GM12878 (cell line): ENCODE results near the gene PRKG1.

Experiments
- CREB1 ChIP-seq: IDR thresholded peaks from 2 replicates; pipeline ENCODE4 v1.6.1; 2012; ENCODE audit warnings: low read depth, mild to moderate bottlenecking, inconsistent platforms
- CREM ChIP-seq: IDR thresholded peaks from 2 replicates; pipeline ENCODE4 v1.6.1; 2014; ENCODE audit warnings: antibody characterized with exemption, low read depth
- CTCF ChIP-seq, 3 experiments: IDR thresholded peaks in 2 of 3; conservative IDR thresholded peaks in 1 of 3; 2 replicates each; pipeline ENCODE4 v1.5.1; 2011; ENCODE audit warnings: low read depth in 3 of 3, low read length in 3 of 3, mild to moderate bottlenecking in 3 of 3, control low read depth in 2 of 3, moderate library complexity in 2 of 3, inconsistent platforms in 1 of 3, mixed read lengths in 1 of 3; ENCODE audit not compliant: control insufficient read depth in 2 of 3, insufficient read depth in 1 of 3; ENCODE audit errors: extremely low read depth in 1 of 3
- EGR1 ChIP-seq, 2 experiments: IDR thresholded peaks; 1 replicate in 1 of 2; 2 replicates in 1 of 2; pipeline ENCODE4 v1.6.1; 2011 to 2012; ENCODE audit warnings: low read depth in 2 of 2, low read length in 2 of 2, borderline replicate concordance in 1 of 2, mild to moderate bottlenecking in 1 of 2, moderate library complexity in 1 of 2
- EP300 ChIP-seq, 2 experiments: fragments of 150-350 bp in 1 of 2; IDR thresholded peaks; 2 replicates each; pipeline ENCODE4 v1.6.1; 2011 to 2012; ENCODE audit warnings: low read depth in 2 of 2, low read length in 2 of 2, borderline replicate concordance in 1 of 2, improper control_type of control experiment in 1 of 2, inconsistent platforms in 1 of 2; ENCODE audit not compliant: control insufficient read depth in 1 of 2
- JUND ChIP-seq: IDR thresholded peaks from 2 replicates; pipeline ENCODE4 v1.6.1; 2012; ENCODE audit warnings: low read depth, mild to moderate bottlenecking, low read length, improper control_type of control experiment, moderate library complexity
- MAX ChIP-seq: IDR thresholded peaks from 2 replicates; pipeline ENCODE4 v1.6.1; 2012; ENCODE audit warnings: low read depth, low read length, improper control_type of control experiment
- MTA3 ChIP-seq: IDR thresholded peaks from 2 replicates; pipeline ENCODE4 v1.6.1; 2012; ENCODE audit warnings: low read length, inconsistent platforms, borderline replicate concordance
- POLR2AphosphoS5 ChIP-seq: IDR thresholded peaks from 2 replicates; pipeline ENCODE4 v1.6.1; 2011; ENCODE audit warnings: mild to moderate bottlenecking, low read length, inconsistent platforms
- TCF7 ChIP-seq: IDR thresholded peaks from 2 replicates; pipeline ENCODE4 v1.6.1; 2014; ENCODE audit warnings: antibody characterized with exemption, borderline replicate concordance

- TF ChIP-seq EGR1 (IDR thresholded peaks at IDR 0.05; ENCODE audit: borderline replicate concordance in 1 of 2, low read depth in 2 of 2, low read length in 2 of 2) (no peak), CREM (no peak), TCF7 (no peak), POLR2AphosphoS5 (no peak), CTCF (IDR thresholded peaks at IDR 0.05 in 2 of 3, conservative IDR thresholded peaks at IDR 0.05 in 1 of 3; ENCODE audit: control insufficient read depth in 2 of 3, extremely low read depth in 1 of 3, insufficient read depth in 1 of 3, low read depth in 3 of 3, low read length in 3 of 3) (no peak), MTA3 (no peak), CREB1 (no peak), JUND (no peak), EP300 (IDR thresholded peaks at IDR 0.05; ENCODE audit: borderline replicate concordance in 1 of 2, control insufficient read depth in 1 of 2, low read depth in 2 of 2, low read length in 2 of 2) (no peak), MAX (no peak)
Observed at GRCh38 chr10:51523440-51523839, 449.2 kb downstream of the PRKG1 start.
